ENCODE data around the gene TRAPPC10. TPM values are rescaled to one million over a fixed set of nuclear protein-coding genes. Genes with fewer than 3 reads are reported as not detected.

Gene TRAPPC10
- total RNA-seq, 1 experiment from 2014 or later, result 28.8 TPM

DNA sequence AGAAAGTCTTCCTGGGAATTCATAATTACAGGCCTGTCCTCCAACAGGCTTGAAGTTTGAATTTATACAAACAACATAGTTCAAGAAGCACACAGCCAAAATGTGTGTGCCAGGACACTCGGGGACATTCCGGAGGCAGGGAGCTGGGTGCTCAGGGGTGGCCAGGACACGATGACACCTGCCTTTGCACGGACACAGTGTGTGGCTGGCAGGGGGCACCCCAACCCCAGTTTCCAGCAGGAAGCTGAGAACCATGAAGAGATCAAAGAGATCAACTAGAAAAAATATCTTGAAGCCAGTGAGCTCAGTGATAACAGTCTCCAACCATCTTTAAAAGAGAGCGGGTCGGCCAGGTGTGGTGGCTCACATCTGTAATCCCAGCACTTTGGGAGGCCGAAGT, 32.5 kb upstream of the TRAPPC10 start:
- CTCF ChIA-PET, result no interaction called here

GRCh38 chr21:43981151-43981870, 30.8 kb upstream of the TRAPPC10 start:
- H3K4me3 Mint-ChIP-seq (ENCODE audit: low read depth, unreplicated experiment), result no peak overlapping the region
- DNase-seq, result no peak
- BruUV-seq (replicated peaks), result no TSS peak
- no peak overlapping the region for H3K27ac Mint-ChIP-seq (ENCODE audit: unreplicated experiment)
- TF ChIP-seq, protein P1, sequence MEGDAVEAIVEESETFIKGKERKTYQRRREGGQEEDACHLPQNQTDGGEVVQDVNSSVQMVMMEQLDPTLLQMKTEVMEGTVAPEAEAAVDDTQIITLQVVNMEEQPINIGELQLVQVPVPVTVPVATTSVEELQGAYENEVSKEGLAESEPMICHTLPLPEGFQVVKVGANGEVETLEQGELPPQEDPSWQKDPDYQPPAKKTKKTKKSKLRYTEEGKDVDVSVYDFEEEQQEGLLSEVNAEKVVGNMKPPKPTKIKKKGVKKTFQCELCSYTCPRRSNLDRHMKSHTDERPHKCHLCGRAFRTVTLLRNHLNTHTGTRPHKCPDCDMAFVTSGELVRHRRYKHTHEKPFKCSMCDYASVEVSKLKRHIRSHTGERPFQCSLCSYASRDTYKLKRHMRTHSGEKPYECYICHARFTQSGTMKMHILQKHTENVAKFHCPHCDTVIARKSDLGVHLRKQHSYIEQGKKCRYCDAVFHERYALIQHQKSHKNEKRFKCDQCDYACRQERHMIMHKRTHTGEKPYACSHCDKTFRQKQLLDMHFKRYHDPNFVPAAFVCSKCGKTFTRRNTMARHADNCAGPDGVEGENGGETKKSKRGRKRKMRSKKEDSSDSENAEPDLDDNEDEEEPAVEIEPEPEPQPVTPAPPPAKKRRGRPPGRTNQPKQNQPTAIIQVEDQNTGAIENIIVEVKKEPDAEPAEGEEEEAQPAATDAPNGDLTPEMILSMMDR (IDR thresholded peaks at IDR 0.05; ENCODE audit: unreplicated experiment), result no peak
- H3K9me3 Mint-ChIP-seq (ENCODE audit: low read depth, unreplicated experiment), result no peaks in the 10 kb centered on the region
- H3K27me3 Mint-ChIP-seq (ENCODE audit: unreplicated experiment), result no peaks in the 10 kb centered on the region
- no peaks in the 10 kb centered on the region for H3K4me1 Mint-ChIP-seq (ENCODE audit: low read depth, unreplicated experiment)
- peaks cover 17% of the 10 kb centered on the region for H3K36me3 Mint-ChIP-seq (ENCODE audit: insufficient read depth, unreplicated experiment)
- CTCF ChIA-PET, result no interaction called here
- intact Hi-C loops (cut with micrococcal nuclease; ENCODE audit: unreplicated experiment), result no loop called here

More for the DNA sequence above, 32.5 kb upstream of the TRAPPC10 start:
- no peaks in the 10 kb centered on the region for H3K9me3 Mint-ChIP-seq (ENCODE audit: low read depth, unreplicated experiment)
- H3K36me3 Mint-ChIP-seq (ENCODE audit: insufficient read depth, unreplicated experiment), result peaks cover 20% of the 10 kb centered on the region
- BruUV-seq (replicated peaks), result no TSS peak
- H3K27ac Mint-ChIP-seq (ENCODE audit: unreplicated experiment), result no peak overlapping the region
- no peaks in the 10 kb centered on the region for H3K27me3 Mint-ChIP-seq (ENCODE audit: unreplicated experiment)
- no peak for DNase-seq
- no peak overlapping the region for H3K4me3 Mint-ChIP-seq (ENCODE audit: low read depth, unreplicated experiment)
- no peaks in the 10 kb centered on the region for H3K4me1 Mint-ChIP-seq (ENCODE audit: low read depth, unreplicated experiment)
- TF ChIP-seq, protein P1 (IDR thresholded peaks at IDR 0.05; ENCODE audit: unreplicated experiment), result no peak
- intact Hi-C loops (cut with micrococcal nuclease; ENCODE audit: unreplicated experiment), result no loop called here

GRCh38 chr21:43981871-43982210, 30.3 kb upstream of the TRAPPC10 start:
- no peak overlapping the region for H3K27ac Mint-ChIP-seq (ENCODE audit: unreplicated experiment)
- no peak overlapping the region for H3K4me3 Mint-ChIP-seq (ENCODE audit: low read depth, unreplicated experiment)
- TF ChIP-seq, protein P1 (IDR thresholded peaks at IDR 0.05; ENCODE audit: unreplicated experiment), result no peak
- peaks cover 17% of the 10 kb centered on the region for H3K36me3 Mint-ChIP-seq (ENCODE audit: insufficient read depth, unreplicated experiment)
- no peak for DNase-seq
- BruUV-seq (replicated peaks), result no TSS peak
- H3K9me3 Mint-ChIP-seq (ENCODE audit: low read depth, unreplicated experiment), result no peaks in the 10 kb centered on the region
- intact Hi-C loops (cut with micrococcal nuclease; ENCODE audit: unreplicated experiment), result no loop called here
- no peaks in the 10 kb centered on the region for H3K4me1 Mint-ChIP-seq (ENCODE audit: low read depth, unreplicated experiment)
- CTCF ChIA-PET, result no interaction called here
- H3K27me3 Mint-ChIP-seq (ENCODE audit: unreplicated experiment), result no peaks in the 10 kb centered on the region

DNA sequence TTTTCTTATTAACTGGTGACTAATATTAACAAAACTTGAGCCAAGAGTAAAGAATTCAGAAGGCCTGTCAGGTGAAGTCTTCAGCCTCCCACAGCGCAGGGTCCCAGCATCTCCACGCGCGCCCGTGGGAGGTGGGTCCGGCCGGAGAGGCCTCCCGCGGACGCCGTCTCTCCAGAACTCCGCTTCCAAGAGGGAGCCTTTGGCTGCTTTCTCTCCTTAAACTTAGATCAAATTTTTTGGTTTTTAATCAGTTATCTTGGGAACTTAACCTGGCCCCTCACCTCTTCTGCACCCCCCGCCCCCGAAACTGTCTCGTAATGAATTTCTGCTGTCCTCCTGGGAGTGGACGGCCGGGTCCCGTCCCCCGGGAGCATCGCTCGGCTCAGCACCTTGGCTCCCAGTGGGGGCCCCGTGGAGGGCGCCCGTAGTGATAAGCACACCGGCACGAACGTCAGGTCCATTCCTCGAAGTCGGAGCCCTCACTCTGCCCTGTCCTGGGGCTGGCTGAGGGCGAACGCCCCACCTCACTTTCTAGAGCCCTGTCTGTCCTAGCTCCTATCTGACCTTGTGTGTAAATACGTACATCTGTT, 29.5 kb upstream of the TRAPPC10 start:
- TF ChIP-seq, protein P1 (IDR thresholded peaks at IDR 0.05; ENCODE audit: unreplicated experiment), result no peak
- no peaks in the 10 kb centered on the region for H3K4me1 Mint-ChIP-seq (ENCODE audit: low read depth, unreplicated experiment)
- H3K36me3 Mint-ChIP-seq (ENCODE audit: insufficient read depth, unreplicated experiment), result peaks cover 13% of the 10 kb centered on the region
- DNase-seq, result no peak
- no TSS peak for BruUV-seq (replicated peaks)
- CTCF ChIA-PET, result interaction anchor here (0.6 kb wide), 1 partner anchor 286 kb away, joined by 3 read pairs; no protein-coding TSS in a partner anchor
- H3K9me3 Mint-ChIP-seq (ENCODE audit: low read depth, unreplicated experiment), result no peaks in the 10 kb centered on the region
- no peaks in the 10 kb centered on the region for H3K27me3 Mint-ChIP-seq (ENCODE audit: unreplicated experiment)
- no peak overlapping the region for H3K4me3 Mint-ChIP-seq (ENCODE audit: low read depth, unreplicated experiment)
- H3K27ac Mint-ChIP-seq (ENCODE audit: unreplicated experiment), result no peak overlapping the region
- intact Hi-C loops (cut with micrococcal nuclease; ENCODE audit: unreplicated experiment), result no loop called here

All from Calu3 (cell line).